Activated T-cell treated with anti-CD3 and anti-CD28 coated beads for 1 hour (primary cell): Measurements from ENCODE around the gene DZIP1.
A peak's percentile ranks its signal among the peaks of the same experiment; 100 is the strongest.
"Not testable (repeated sequence)": the region's sequence is repeated elsewhere in the genome, so short reads cannot be mapped to it uniquely, and the experiment has no call there.

Experiments used
- DNase-seq: peaks from one replicate; pipeline ENCODE4 v3.0.0-alpha.2; 2020; ENCODE audit warnings: low read depth

The DZIP1 gene, protein sequence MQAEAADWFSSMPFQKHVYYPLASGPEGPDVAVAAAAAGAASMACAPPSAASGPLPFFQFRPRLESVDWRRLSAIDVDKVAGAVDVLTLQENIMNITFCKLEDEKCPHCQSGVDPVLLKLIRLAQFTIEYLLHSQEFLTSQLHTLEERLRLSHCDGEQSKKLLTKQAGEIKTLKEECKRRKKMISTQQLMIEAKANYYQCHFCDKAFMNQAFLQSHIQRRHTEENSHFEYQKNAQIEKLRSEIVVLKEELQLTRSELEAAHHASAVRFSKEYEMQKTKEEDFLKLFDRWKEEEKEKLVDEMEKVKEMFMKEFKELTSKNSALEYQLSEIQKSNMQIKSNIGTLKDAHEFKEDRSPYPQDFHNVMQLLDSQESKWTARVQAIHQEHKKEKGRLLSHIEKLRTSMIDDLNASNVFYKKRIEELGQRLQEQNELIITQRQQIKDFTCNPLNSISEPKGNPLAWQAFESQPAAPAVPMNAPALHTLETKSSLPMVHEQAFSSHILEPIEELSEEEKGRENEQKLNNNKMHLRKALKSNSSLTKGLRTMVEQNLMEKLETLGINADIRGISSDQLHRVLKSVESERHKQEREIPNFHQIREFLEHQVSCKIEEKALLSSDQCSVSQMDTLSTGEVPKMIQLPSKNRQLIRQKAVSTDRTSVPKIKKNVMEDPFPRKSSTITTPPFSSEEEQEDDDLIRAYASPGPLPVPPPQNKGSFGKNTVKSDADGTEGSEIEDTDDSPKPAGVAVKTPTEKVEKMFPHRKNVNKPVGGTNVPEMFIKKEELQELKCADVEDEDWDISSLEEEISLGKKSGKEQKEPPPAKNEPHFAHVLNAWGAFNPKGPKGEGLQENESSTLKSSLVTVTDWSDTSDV

GRCh38 chr13:95644601-95645052 lies at the start of gene DZIP1:
DZIP1 (minus strand) TSS chr13:95644706; CDS start chr13:95642029, 2,677 bp downstream.
- DNase-seq = no peak

DNA sequence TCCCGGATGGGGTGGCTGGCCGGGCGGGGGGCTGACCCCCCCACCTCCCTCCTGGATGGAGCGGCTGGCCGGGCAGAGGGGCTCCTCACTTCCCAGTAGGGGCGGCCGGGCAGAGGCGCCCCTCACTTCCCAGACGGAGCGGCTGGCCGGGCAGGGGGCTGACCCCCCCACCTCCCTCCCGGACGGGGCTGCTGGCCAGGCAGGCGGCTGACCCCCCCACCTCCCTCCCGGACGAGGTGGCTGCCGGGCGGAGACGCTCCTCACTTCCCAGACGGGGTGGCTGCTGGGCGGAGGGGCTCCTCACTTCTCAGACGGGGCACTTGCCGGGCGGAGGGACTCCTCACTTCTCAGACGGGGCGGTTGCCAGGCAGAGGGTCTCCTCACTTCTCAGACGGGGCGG lies 46.5 kb upstream of the DZIP1 start:
- DNase-seq = not testable (repeated sequence)

DNA sequence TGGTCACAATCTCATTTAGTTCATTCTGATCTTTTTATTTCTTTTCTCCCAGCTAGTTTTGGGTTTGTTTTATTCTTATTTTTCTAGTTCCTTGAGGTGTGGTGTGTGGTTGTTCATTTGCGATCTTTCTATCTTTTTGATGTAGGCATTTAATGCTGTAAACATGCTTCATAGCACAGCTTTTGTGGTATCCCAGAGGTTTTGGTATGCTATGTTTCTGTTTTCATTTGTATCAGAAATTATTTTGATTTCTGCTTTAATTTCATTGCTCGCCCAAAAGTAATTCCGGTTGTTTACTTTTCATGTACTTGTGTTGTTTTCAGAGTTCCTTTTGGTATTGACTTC lies 45.0 kb upstream of the DZIP1 start:
- no peak for DNase-seq

DNA sequence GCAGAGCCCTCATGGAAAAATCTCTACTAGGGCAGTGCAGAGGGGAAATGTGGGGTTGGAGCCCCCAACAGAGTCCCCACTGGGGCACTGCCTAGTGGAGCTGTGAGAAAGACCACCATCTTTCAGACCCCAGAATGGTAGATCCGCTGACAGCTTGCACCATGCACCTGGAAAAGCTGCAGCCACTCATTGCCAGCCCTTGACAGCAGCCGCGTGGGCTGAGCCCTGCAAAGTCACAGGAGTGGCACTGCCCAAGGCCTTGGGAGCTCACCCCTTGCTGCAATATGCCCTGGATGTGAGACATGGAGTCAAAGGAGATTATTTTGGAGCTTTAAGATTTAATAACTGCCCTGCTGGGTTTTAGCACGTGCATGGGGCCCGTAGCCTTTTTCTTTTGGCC lies 40.5 kb upstream of the DZIP1 start:
- not testable (repeated sequence) for DNase-seq

GRCh38 chr13:95684418-95684817 lies 39.9 kb upstream of the DZIP1 start:
- DNase-seq = no peak

GRCh38 chr13:95679722-95680121 lies 35.2 kb upstream of the DZIP1 start:
- no peak for DNase-seq

- no peak for DNase-seq
These were observed 34.5 kb upstream of the DZIP1 start for GRCh38 chr13:95678967-95679366.

DNA sequence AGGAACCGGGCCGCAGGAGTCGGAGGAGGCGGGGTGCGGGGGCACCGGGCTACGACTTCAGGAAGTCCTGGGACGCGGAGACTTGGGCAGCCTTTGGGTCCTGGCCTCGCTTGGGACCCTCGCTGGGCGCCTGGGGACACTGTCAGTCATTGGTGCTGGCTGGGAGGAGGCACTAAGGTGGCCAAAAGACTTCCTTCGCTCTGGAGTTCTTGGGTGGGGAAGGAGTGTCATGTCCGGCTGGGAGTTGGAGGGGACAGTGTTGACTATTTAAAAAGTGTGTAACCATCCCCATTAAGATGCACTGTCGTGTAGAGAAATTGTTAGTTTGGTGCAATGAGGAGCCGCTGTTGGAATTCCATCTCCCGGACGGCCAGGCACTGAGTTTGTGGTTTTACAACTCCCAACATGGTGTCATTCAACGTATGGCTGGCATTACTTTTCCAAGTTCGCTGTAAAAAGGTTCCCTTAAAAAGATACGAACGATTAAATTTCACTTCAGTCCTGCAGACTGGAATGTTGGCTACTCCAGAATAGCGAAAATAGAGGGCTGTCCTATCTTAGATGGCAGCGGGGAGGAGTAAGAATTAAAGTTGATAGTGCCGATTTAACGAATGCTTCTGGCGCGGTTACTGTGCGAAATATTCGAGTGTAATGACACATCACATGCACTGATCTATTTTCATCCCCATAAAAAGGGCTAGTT lies 33.2 kb upstream of the DZIP1 start:
- no peak for DNase-seq

GRCh38 chr13:95676762-95677563 lies 32.5 kb upstream of the DZIP1 start, which contains the start of gene DNAJC3:
DNAJC3 (plus strand) TSS chr13:95677139; CDS start chr13:95677256, 117 bp downstream.
- DNase-seq = peak; percentile 96

GRCh38 chr13:95676105-95676761 lies 31.7 kb upstream of the DZIP1 start:
- DNase-seq = no peak

DNA sequence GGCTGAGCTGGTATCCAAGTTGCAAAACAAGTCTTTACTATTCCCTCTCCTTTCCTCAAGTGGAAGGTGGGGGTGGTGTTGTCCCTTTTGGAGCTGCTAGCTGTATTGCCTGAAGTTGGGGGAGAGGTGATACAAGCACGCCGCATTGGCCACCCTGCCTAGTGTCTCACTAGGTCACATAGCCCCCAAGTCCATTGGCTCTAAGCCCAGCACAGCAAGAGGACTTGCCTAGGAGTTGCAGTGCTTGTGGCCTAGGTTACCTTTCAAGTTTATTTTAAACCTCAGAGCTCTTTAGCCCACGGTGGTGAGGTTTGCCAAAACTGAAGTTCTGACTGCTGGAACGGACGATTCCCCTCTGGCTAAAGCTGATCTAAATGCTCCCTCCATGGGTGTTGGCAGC lies 27.1 kb upstream of the DZIP1 start:
- DNase-seq = no peak

- not testable (repeated sequence) for DNase-seq
These were observed 22.7 kb upstream of the DZIP1 start for GRCh38 chr13:95667235-95667634.

- no peak for DNase-seq
These were observed 16.6 kb upstream of the DZIP1 start for GRCh38 chr13:95660981-95661581.

GRCh38 chr13:95659500-95659899 lies 15.0 kb upstream of the DZIP1 start:
- no peak for DNase-seq

GRCh38 chr13:95656386-95657015 lies 12.0 kb upstream of the DZIP1 start:
- DNase-seq = no peak

GRCh38 chr13:95652821-95653220 lies 8.3 kb upstream of the DZIP1 start:
- DNase-seq = no peak

DNA sequence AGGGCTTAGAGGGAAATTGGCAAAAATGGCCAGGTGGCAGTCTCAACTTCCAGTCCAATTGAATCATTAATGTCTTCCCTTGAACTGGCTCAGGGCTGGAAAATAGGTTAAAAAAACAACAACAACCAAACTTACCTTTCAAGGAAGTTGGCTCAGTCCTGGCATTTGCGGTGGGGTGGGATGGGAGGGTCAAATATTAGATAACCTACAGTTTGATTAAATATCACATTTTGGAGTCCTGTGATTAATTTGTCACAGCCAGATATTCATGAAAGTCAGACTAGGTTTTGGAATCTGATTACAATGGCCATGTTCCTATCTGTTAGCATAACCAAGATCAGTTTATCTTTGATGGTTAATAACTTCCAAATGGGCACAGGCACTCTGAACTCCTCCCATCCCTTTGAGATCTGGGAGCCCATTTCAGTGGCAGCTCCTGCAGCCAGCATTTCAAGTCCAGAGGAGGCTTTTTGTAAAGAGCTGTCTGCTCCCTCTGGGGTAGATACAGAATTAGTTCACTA lies 7.8 kb upstream of the DZIP1 start:
- no peak for DNase-seq

GRCh38 chr13:95650696-95651095 lies 6.2 kb upstream of the DZIP1 start:
- no peak for DNase-seq

- no peak for DNase-seq
These were observed 2.8 kb upstream of the DZIP1 start for GRCh38 chr13:95647321-95647720.
